Esophagus muscularis mucosa (tissue), 4 donors: ENCODE data around the gene AOC2. TPM values are rescaled to one million over a fixed set of nuclear protein-coding genes. Genes with fewer than 3 reads are reported as not detected.
A peak's percentile ranks its signal among the peaks of the same experiment; 100 is the strongest.

ENCODE experiments used
- DNase-seq: peaks from one replicate; pipeline ENCODE4 v3.0.0-alpha.2; 2017; ENCODE audit errors: extremely low spot score
- H3K27ac ChIP-seq, 4 donors: fragments of 200-600 bp; sonication (generic); replicated peaks in 1 of 4; 1 replicate in 3 of 4; 2 replicates in 1 of 4; pipeline ENCODE4 v1.5.1; 2016 to 2019; ENCODE audit warnings: mild to moderate bottlenecking in 1 of 4
- H3K27me3 ChIP-seq, 4 donors: fragments of 200-600 bp; sonication (generic); one replicate each; pipeline versions ENCODE4 v1.5.1 to v1.6.0; 2016 to 2019
- H3K36me3 ChIP-seq, 4 donors: fragments of 200-600 bp; sonication (generic); one replicate each; pipeline ENCODE4 v1.5.1; 2016 to 2019
- H3K4me1 ChIP-seq, 4 donors: fragments of 200-600 bp; sonication (generic); one replicate each; pipeline ENCODE4 v1.5.1; 2016 to 2019
- H3K4me3 ChIP-seq, 4 donors: fragments of 200-600 bp; sonication (generic); 1 replicate in 2 of 4; 2 replicates in 2 of 4; pipeline ENCODE4 v1.5.1; 2016 to 2019; ENCODE audit warnings: mild to moderate bottlenecking in 4 of 4, moderate library complexity in 1 of 4
- H3K9me3 ChIP-seq, 4 donors: fragments of 200-600 bp; sonication (generic); 1 replicate in 3 of 4; 2 replicates in 1 of 4; pipeline ENCODE4 v1.5.1; 2016 to 2019
- EP300 ChIP-seq: sonication (generic); formaldehyde crosslinking; IDR thresholded peaks from one replicate; pipeline ENCODE4 v1.6.1; 2017; ENCODE audit warnings: antibody characterized with exemption
- POLR2A ChIP-seq: fragments of 450-650 bp; IDR thresholded peaks from one replicate; pipeline ENCODE4 v1.6.1; 2017; ENCODE audit warnings: antibody characterized with exemption, moderate library complexity, mild to moderate bottlenecking, low read depth
- POLR2AphosphoS5 ChIP-seq, 2 donors: sonication (generic); formaldehyde crosslinking; IDR thresholded peaks; one replicate each; pipeline ENCODE4 v1.6.1; 2017; ENCODE audit warnings: antibody characterized with exemption in 2 of 2
- WGBS: methylation state at CpG from one replicate; pipeline ENCODE4 v1.1.5; 2018; 5-methylcytosine and 5-hydroxymethylcytosine counted together
- intact Hi-C: fragments of 100-400 bp; cut with DNase I; formaldehyde crosslinking; loops from one replicate; pipeline ENCODE4 v1.15.1; 2023
- total RNA-seq, 4 donors: library from RNA; depleted of rRNA; stranded (reverse); fragments of >200 nt; gene quantifications; one replicate each; pipeline versions ENCODE4 v1.1.0 to v1.2.1, GENCODE V29; 2016
- TF ChIP-seq, protein P1 (sequence below), 3 experiments: fragments of 200-600 bp in 2 of 3; fragments of 450-650 bp in 1 of 3; sonication (generic) in 2 of 3; IDR thresholded peaks; one replicate each; pipeline ENCODE4 v1.5.1; 2017 to 2019; ENCODE audit warnings: antibody characterized with exemption in 3 of 3, mild to moderate bottlenecking in 2 of 3, moderate library complexity in 1 of 3

Gene AOC2
- total RNA-seq, 4 donors from 2014 or later, result 0.66 to 2.0 (median 1.4) TPM

DNA sequence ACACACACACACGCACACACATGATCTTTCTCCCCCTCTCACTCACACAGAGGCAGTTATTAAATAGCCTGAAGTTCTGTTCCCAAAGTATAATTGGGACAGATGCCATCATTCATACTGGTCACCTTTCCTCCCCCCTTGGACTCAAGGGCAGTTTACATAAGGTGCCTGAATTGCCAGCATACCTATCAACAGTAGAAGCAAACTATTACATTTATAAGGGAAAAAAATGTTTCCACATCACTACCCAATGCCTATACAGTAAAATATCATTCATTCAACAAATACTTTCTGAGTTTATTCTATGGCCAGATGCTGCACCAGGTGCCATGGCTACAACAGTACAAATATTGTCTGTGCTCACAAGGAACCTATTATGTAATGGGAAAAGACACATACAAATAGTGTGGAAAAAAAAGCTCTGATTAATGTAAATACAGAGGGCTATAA, 39.4 kb upstream of the AOC2 start:
- DNase-seq, result no peak
- Histone ChIP-seq H3K27ac (peak overlapping the region; percentile 56 to 74 (median 68)), H3K9me3 (no peaks in the 10 kb centered on the region), H3K27me3 (no peaks in the 10 kb centered on the region), H3K36me3 (peaks cover 0 to 14% (median 0%) of the 10 kb centered on the region in 4 donors), H3K4me3 (no peak overlapping the region), H3K4me1 (peaks cover 0 to 63% (median 55%) of the 10 kb centered on the region in 4 donors)
- peak in 1 of 2 donors; percentile 50 for TF ChIP-seq POLR2AphosphoS5 (IDR thresholded peaks at IDR 0.05)
- TF ChIP-seq EP300, result no peak
- TF ChIP-seq, protein P1, sequence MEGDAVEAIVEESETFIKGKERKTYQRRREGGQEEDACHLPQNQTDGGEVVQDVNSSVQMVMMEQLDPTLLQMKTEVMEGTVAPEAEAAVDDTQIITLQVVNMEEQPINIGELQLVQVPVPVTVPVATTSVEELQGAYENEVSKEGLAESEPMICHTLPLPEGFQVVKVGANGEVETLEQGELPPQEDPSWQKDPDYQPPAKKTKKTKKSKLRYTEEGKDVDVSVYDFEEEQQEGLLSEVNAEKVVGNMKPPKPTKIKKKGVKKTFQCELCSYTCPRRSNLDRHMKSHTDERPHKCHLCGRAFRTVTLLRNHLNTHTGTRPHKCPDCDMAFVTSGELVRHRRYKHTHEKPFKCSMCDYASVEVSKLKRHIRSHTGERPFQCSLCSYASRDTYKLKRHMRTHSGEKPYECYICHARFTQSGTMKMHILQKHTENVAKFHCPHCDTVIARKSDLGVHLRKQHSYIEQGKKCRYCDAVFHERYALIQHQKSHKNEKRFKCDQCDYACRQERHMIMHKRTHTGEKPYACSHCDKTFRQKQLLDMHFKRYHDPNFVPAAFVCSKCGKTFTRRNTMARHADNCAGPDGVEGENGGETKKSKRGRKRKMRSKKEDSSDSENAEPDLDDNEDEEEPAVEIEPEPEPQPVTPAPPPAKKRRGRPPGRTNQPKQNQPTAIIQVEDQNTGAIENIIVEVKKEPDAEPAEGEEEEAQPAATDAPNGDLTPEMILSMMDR (IDR thresholded peaks at IDR 0.05), result no peak
- WGBS, result 54% methylated on average over 1 of the region's 1 CpG
- intact Hi-C loops, result no loop called here

DNA sequence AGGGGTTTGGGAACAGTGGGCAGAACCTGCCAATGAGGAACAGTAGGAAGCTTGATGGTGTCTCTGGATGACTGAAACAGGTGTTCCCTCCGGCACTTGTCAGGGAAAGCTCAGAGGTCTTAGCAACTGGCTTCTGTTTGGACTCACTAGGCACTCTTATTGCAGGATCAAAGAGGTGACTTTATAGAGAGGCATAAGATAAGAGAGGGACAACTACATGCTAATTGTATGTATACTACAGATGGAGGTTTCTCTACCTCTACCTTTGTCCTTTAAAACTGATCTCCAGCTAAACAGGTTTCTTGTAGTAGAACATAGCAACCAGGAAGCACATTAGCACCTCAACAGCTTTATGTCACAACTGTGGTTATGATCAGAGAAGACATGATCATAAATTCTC, 38.1 kb upstream of the AOC2 start:
- TF ChIP-seq POLR2A (no peak), POLR2AphosphoS5 (IDR thresholded peaks at IDR 0.05) (no peak), EP300 (no peak)
- TF ChIP-seq, protein P1 (IDR thresholded peaks at IDR 0.05), result no peak
- no peaks in the 10 kb centered on the region for H3K27me3 ChIP-seq
- H3K36me3 ChIP-seq, result peaks cover 8 to 27% (median 10%) of the 10 kb centered on the region in 4 donors
- no peak overlapping the region for H3K4me3 ChIP-seq
- no peaks in the 10 kb centered on the region for H3K9me3 ChIP-seq
- 85% methylated on average over 1 of the region's 1 CpG for WGBS
- H3K4me1 ChIP-seq, result peaks cover 0 to 64% (median 56%) of the 10 kb centered on the region in 4 donors
- DNase-seq, result no peak
- H3K27ac ChIP-seq, result peak overlapping the region; percentile 41 to 74 (median 62)
- intact Hi-C loops, result no loop called here

DNA sequence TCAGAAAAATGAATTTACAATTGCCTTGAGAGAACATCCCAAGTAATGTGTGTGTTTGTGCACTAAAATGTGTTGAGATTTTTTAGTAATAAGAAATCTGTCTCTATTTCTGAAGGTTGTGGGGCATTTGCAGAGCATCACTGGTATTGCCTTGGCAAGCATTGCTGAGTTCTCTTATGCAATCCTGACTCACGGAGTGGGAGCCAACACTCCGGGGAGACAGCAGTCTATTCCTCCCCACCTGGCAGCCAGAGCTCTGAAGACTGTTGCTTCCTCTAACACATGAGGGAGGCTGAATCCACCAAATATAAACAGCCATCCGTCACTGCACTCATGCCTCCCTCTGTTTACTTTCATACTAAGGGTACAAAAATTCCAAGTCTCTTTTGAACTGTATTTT, 35.1 kb upstream of the AOC2 start:
- TF ChIP-seq EP300 (no peak), POLR2AphosphoS5 (IDR thresholded peaks at IDR 0.05) (peak; percentile 72 to 74)
- DNase-seq, result no peak
- Histone ChIP-seq H3K4me1 (peaks cover 0 to 55% (median 47%) of the 10 kb centered on the region in 4 donors), H3K9me3 (no peaks in the 10 kb centered on the region), H3K4me3 (no peak overlapping the region), H3K27me3 (no peaks in the 10 kb centered on the region), H3K27ac (peak overlapping the region; percentile 57 to 73 (median 67)), H3K36me3 (peaks cover 18 to 55% (median 38%) of the 10 kb centered on the region in 4 donors)
- intact Hi-C loops, result no loop called here
- 13% methylated on average over 3 of the region's 3 CpGs for WGBS

DNA sequence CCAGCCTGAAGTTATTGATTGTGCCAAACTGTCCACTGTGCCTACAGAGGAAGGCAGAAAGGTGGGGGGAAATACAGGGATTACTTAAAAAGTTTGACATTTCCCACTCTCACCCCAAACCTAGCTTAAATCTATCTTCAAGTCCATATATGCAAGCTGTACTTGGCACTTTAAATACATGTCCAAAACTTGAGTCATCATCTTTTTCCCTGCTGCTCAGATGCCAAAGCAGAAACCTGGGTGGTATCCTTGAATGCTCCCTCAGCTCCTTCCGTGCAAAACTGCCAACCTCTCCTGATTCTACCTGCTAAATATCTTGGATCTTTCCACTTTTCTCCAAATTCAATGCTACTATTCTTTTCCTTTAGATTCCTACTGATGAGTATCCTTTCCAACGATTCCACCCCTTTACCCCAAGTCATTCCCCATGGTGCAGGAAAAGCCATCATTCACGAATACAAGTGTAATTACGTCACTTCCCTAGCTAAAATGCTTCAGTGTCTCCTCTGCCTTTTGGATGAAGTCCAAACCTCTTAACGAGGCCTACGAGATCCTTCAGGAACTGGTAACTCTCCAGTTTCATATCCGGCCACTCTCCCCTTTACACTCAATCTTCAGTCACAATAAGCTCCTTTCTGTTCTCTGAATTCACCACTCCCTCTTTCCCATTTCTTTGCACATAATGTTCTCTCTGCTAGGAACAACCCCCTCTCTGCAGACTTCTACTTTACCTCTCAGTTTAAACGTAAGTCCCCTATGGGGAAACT, 29.6 kb upstream of the AOC2 start:
- intact Hi-C loops, result no loop called here
- H3K4me1 ChIP-seq, result peaks cover 10 to 24% (median 23%) of the 10 kb centered on the region in 4 donors
- no peak for DNase-seq
- H3K27me3 ChIP-seq, result no peaks in the 10 kb centered on the region
- no peaks in the 10 kb centered on the region for H3K9me3 ChIP-seq
- WGBS, result 39% methylated on average over 8 of the region's 8 CpGs
- peaks cover 61 to 98% (median 93%) of the 10 kb centered on the region in 4 donors for H3K36me3 ChIP-seq
- peak overlapping the region; percentile 56 to 68 (median 62) for H3K27ac ChIP-seq
- H3K4me3 ChIP-seq, result no peak overlapping the region
- TF ChIP-seq, protein P1 (IDR thresholded peaks at IDR 0.05), result no peak
- TF ChIP-seq EP300 (no peak), POLR2AphosphoS5 (IDR thresholded peaks at IDR 0.05) (no peak), POLR2A (no peak)

DNA sequence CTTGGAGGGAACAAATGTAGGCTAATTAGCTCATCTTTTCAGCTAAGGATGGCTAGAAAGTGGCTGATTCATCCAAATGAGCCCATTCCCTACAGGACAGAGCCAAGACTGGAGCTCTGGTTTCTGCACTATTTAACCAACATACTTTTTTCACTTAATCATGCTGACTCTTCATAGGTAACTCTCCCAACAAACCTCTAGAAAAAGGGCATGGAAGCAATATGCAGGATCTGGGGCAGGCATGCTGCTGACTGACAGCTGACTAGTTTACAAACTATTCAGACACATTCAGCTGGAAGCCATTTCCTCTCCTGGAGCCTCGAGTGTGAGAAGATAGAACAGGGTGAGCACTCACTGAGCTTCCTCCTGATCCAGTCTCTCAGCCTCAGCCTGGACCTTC, 26.5 kb upstream of the AOC2 start:
- H3K27me3 ChIP-seq, result no peaks in the 10 kb centered on the region
- 80% methylated on average over 1 of the region's 1 CpG for WGBS
- H3K4me1 ChIP-seq, result peaks cover 16 to 37% (median 32%) of the 10 kb centered on the region in 4 donors
- DNase-seq, result no peak
- peaks cover 48 to 95% (median 91%) of the 10 kb centered on the region in 4 donors for H3K36me3 ChIP-seq
- no peak overlapping the region for H3K4me3 ChIP-seq
- no peak overlapping the region for H3K27ac ChIP-seq
- H3K9me3 ChIP-seq, result no peaks in the 10 kb centered on the region
- intact Hi-C loops, result no loop called here
- TF ChIP-seq EP300, result no peak
- no peak for TF ChIP-seq POLR2A
- TF ChIP-seq POLR2AphosphoS5 (IDR thresholded peaks at IDR 0.05), result no peak
- TF ChIP-seq, protein P1 (IDR thresholded peaks at IDR 0.05), result no peak
